H1 (cell line): Measurements from ENCODE around the gene PTPRG. TPM values are rescaled to one million over a fixed set of nuclear protein-coding genes. Genes with fewer than 3 reads are reported as not detected.

Source experiments
- CTCF ChIA-PET: fragments of 300-600 bp; sonication (Branson Sonifier 250); formaldehyde crosslinking; loops from one replicate; lab custom pipeline; 2021; ENCODE audit not compliant: partially characterized antibody; lab: Charles Lee
- POLR2A ChIA-PET: fragments of 300-600 bp; sonication (Branson Sonifier 250); formaldehyde crosslinking; loops from one replicate; lab custom pipeline; 2021; ENCODE audit warnings: inconsistent platforms; ENCODE audit not compliant: partially characterized antibody; lab: Charles Lee
- DNase-seq, 2 experiments: peaks; one replicate each; pipeline versions ENCODE4 v3.0.0 to v3.0.0-alpha.2; 2010 to 2022; ENCODE audit warnings: low spot score in 2 of 2, low read depth in 1 of 2, mixed read lengths in 1 of 2
- FAIRE-seq: peaks from 2 replicates; lab custom pipeline; 2011; peaks lifted over from hg19 to GRCh38; lab: Jason Lieb, UNC
- H2AFZ ChIP-seq: 2 replicates; pipeline ENCODE4 v1.8.1; 2012; ENCODE audit warnings: low read length, inconsistent platforms
- H2AK5ac ChIP-seq: 2 replicates; pipeline ENCODE4 v1.6.1; 2013; ENCODE audit warnings: low read depth, low read length
- H2BK120ac ChIP-seq: replicated peaks from 2 replicates; pipeline ENCODE3; 2013; ENCODE audit warnings: low read depth, low read length, inconsistent platforms
- H2BK12ac ChIP-seq: 2 replicates; pipeline ENCODE4 v1.6.1; 2013; ENCODE audit warnings: low read depth, low read length
- H2BK15ac ChIP-seq: 2 replicates; pipeline ENCODE4 v1.6.1; 2013; ENCODE audit warnings: low read length
- H2BK20ac ChIP-seq: 2 replicates; pipeline ENCODE4 v1.6.1; 2013; ENCODE audit warnings: low read length
- H2BK5ac ChIP-seq: 2 replicates; pipeline ENCODE4 v1.6.1; 2013; ENCODE audit warnings: low read depth, low read length
- H3K14ac ChIP-seq: 2 replicates; pipeline ENCODE4 v1.6.1; 2013; ENCODE audit warnings: inconsistent platforms; ENCODE audit not compliant: insufficient read length
- H3K18ac ChIP-seq: 2 replicates; pipeline ENCODE4 v1.6.1; 2013; ENCODE audit warnings: low read length; ENCODE audit errors: extremely low read depth
- H3K23ac ChIP-seq: 2 replicates; pipeline ENCODE4 v1.6.1; 2013; ENCODE audit warnings: inconsistent platforms; ENCODE audit not compliant: insufficient read length
- H3K23me2 ChIP-seq: 2 replicates; pipeline ENCODE4 v1.6.1; 2013; ENCODE audit warnings: low read depth, low read length
- H3K27ac ChIP-seq: 2 replicates; pipeline ENCODE4 v1.6.1; 2011; ENCODE audit warnings: low read depth, low read length, inconsistent platforms
- H3K27me3 ChIP-seq, 4 experiments: replicated peaks in 1 of 4; 1 replicate in 1 of 4; 2 replicates in 3 of 4; pipeline versions ENCODE4 v1.6.1 to v1.8.1; 2011 to 2013; ENCODE audit warnings: low read length in 3 of 4, mild to moderate bottlenecking in 3 of 4, inconsistent platforms in 2 of 4, mixed read lengths in 2 of 4, moderate library complexity in 1 of 4; ENCODE audit not compliant: control insufficient read depth in 3 of 4, insufficient read depth in 3 of 4; ENCODE audit errors: extremely low read depth in 1 of 4
- H3K36me3 ChIP-seq, 4 experiments: 2 replicates each; pipeline versions ENCODE4 v1.6.1 to v1.8.1; 2011 to 2013; ENCODE audit warnings: mild to moderate bottlenecking in 4 of 4, low read length in 3 of 4, moderate library complexity in 2 of 4, control low read depth in 1 of 4, inconsistent platforms in 1 of 4; ENCODE audit not compliant: insufficient read depth in 4 of 4, control insufficient read depth in 2 of 4
- H3K4ac ChIP-seq: replicated peaks from 2 replicates; pipeline ENCODE3; 2013; ENCODE audit warnings: low read length, low read depth, mixed read lengths, inconsistent platforms; ENCODE audit not compliant: insufficient read length
- H3K4me1 ChIP-seq, 4 experiments: replicated peaks in 1 of 4; 1 replicate in 1 of 4; 2 replicates in 3 of 4; pipeline versions ENCODE4 v1.6.1 to v1.8.1; 2011 to 2013; ENCODE audit warnings: low read length in 3 of 4, inconsistent platforms in 2 of 4, mixed read lengths in 1 of 4; ENCODE audit not compliant: insufficient read depth in 4 of 4, control insufficient read depth in 3 of 4
- H3K4me2 ChIP-seq, 2 experiments: 2 replicates each; pipeline versions ENCODE4 v1.6.1 to v1.8.1; 2011 to 2013; ENCODE audit warnings: low read depth in 2 of 2, low read length in 2 of 2, control low read depth in 1 of 2, inconsistent platforms in 1 of 2, mild to moderate bottlenecking in 1 of 2; ENCODE audit not compliant: insufficient read depth in 1 of 2
- H3K4me3 ChIP-seq, 4 experiments: fragments of 200-600, 300-600 bp in 1 of 4; sonication (generic), shearing (Covaris generic), sonication (Bioruptor Twin) in 1 of 4; 2 replicates each; pipeline versions ENCODE4 v1.5.1 to v1.8.1; 2011 to 2016; ENCODE audit warnings: low read length in 4 of 4, low read depth in 3 of 4, control low read depth in 2 of 4, inconsistent platforms in 2 of 4, mild to moderate bottlenecking in 2 of 4, mixed read lengths in 1 of 4, moderate library complexity in 1 of 4; ENCODE audit not compliant: insufficient read depth in 2 of 4; ENCODE audit errors: extremely low read depth in 1 of 4
- H3K56ac ChIP-seq: replicated peaks from 2 replicates; pipeline ENCODE3; 2013; ENCODE audit warnings: low read depth, mild to moderate bottlenecking, mixed read lengths, low read length, inconsistent platforms; ENCODE audit not compliant: insufficient read length
- H3K79me1 ChIP-seq: 2 replicates; pipeline ENCODE4 v1.6.1; 2013; ENCODE audit warnings: low read depth, low read length, control low read depth
- H3K79me2 ChIP-seq, 2 experiments: 2 replicates each; pipeline versions ENCODE4 v1.6.1 to v1.8.1; 2012 to 2013; ENCODE audit warnings: low read length in 2 of 2, mild to moderate bottlenecking in 2 of 2, inconsistent platforms in 1 of 2; ENCODE audit not compliant: insufficient read depth in 2 of 2, control insufficient read depth in 1 of 2
- H3K9ac ChIP-seq, 4 experiments: replicated peaks in 1 of 4; 1 replicate in 1 of 4; 2 replicates in 3 of 4; pipeline versions ENCODE4 v1.6.1 to v1.8.1; 2011 to 2013; ENCODE audit warnings: low read depth in 3 of 4, low read length in 3 of 4, control low read depth in 2 of 4, mild to moderate bottlenecking in 2 of 4, moderate library complexity in 2 of 4, inconsistent platforms in 1 of 4; ENCODE audit errors: extremely low read depth in 1 of 4
- H3K9me3 ChIP-seq, 2 experiments: 2 replicates each; pipeline versions ENCODE4 v1.6.1 to v1.8.1; 2012 to 2013; ENCODE audit warnings: mild to moderate bottlenecking in 2 of 2, moderate library complexity in 2 of 2, control low read depth in 1 of 2, inconsistent platforms in 1 of 2, low read depth in 1 of 2, low read length in 1 of 2, mixed read lengths in 1 of 2; ENCODE audit not compliant: insufficient read depth in 2 of 2
- H4K20me1 ChIP-seq, 2 experiments: replicated peaks in 1 of 2; 2 replicates each; pipeline versions ENCODE3 to v1.8.1; 2011 to 2013; ENCODE audit warnings: inconsistent platforms in 2 of 2, low read length in 2 of 2, mild to moderate bottlenecking in 1 of 2; ENCODE audit not compliant: insufficient read depth in 2 of 2, control insufficient read depth in 1 of 2
- H4K5ac ChIP-seq: 2 replicates; pipeline ENCODE4 v1.6.1; 2013; ENCODE audit warnings: low read length, low read depth, mixed read lengths, inconsistent platforms; ENCODE audit not compliant: insufficient read length
- H4K8ac ChIP-seq: 2 replicates; pipeline ENCODE4 v1.8.0; 2013; ENCODE audit warnings: mild to moderate bottlenecking, moderate library complexity, low read length, inconsistent platforms; ENCODE audit not compliant: insufficient read depth; ENCODE audit errors: extremely low read depth
- H4K91ac ChIP-seq: replicated peaks from 2 replicates; pipeline ENCODE3; 2013; ENCODE audit warnings: low read length, mixed read lengths, inconsistent platforms; ENCODE audit not compliant: insufficient read length
- SRF ChIP-seq: IDR thresholded peaks from 2 replicates; pipeline ENCODE4 v1.6.1; 2011; ENCODE audit warnings: mild to moderate bottlenecking, low read depth, low read length, moderate library complexity
- WGBS, 2 experiments: shearing (Covaris generic) in 1 of 2; methylation state at CpG; one replicate each; pipeline versions ENCODE4 v1.1.6 to v1.1.7; 2013 to 2015; ENCODE audit warnings: low lambda C conversion rate in 2 of 2, mixed read lengths in 2 of 2, inconsistent platforms in 1 of 2, low coverage in 1 of 2, missing lambda C conversion rate in 1 of 2; ENCODE audit not compliant: insufficient replicate concordance in 2 of 2, insufficient coverage in 1 of 2, insufficient read length in 1 of 2; ENCODE audit errors: extremely low coverage in 1 of 2, missing lambda C conversion rate in 1 of 2; 5-methylcytosine and 5-hydroxymethylcytosine counted together
- polyA plus RNA-seq, 7 experiments: library from polyadenylated mRNA; depleted of rRNA in 3 of 7; stranded (reverse) in 5 of 7; unstranded in 2 of 7; fragments of >200 nt in 5 of 7; fragments of 200-250 nt in 2 of 7; gene quantifications; 1 replicate in 5 of 7; 2 replicates in 1 of 7; 4 replicates in 1 of 7; pipeline versions ENCODE4 v1.2.1 to v1.2.3, GENCODE V29; 2011 to 2013; ENCODE audit warnings: missing spikeins in 2 of 7, mixed read lengths in 2 of 7
- total RNA-seq: library from RNA; stranded (reverse); fragmentation: NEBNext Ultra II Directional; extraction: Animal tissue kit (Norgen Biotek cat#: 25700); gene quantifications from 2 replicates; pipeline ENCODE4 v1.2.1, GENCODE V29; 2021

The PTPRG gene
- total and polyA plus RNA-seq, 2 of the 8 experiments (the other 6 are each of a cell fraction or from before 2014, with no cell fraction given) = 23.3 to 96.2 TPM

GRCh38 chr3:61875976-61876671, 314.8 kb downstream of the PTPRG start:
- no peaks in the 10 kb centered on the region for H3K36me3 ChIP-seq
- FAIRE-seq = no peak
- WGBS, 2 experiments = 83% methylated on average over 4 of the region's 4 CpGs; no CpG with 5 or more reads in 1 of the 2 experiments
- H4K20me1 ChIP-seq = peaks cover 1 to 3% of the 10 kb centered on the region in 2 experiments
- no peak overlapping the region for H4K8ac ChIP-seq
- H3K23ac ChIP-seq = no peak overlapping the region
- H3K79me2 ChIP-seq = peaks cover 0 to 91% of the 10 kb centered on the region in 2 experiments; a peak in 3 of 4 replicates
- no peak overlapping the region for H3K27ac ChIP-seq
- no peak overlapping the region for H2BK120ac ChIP-seq
- H3K4me2 ChIP-seq = peak overlapping the region in 1 of 2 experiments; percentile 55; a peak in 1 of 4 replicates
- H3K4me1 ChIP-seq = peaks cover 7 to 53% (median 38%) of the 10 kb centered on the region in 4 experiments
- no peak for DNase-seq
- CTCF ChIA-PET = interaction anchor here (1.3 to 1.4 kb wide), 3 partner anchors 11 to 60 kb away, joined by 3 to 6 read pairs (median 3); no protein-coding TSS in a partner anchor
- no peaks in the 10 kb centered on the region for H3K23me2 ChIP-seq
- no peak overlapping the region for H2BK5ac ChIP-seq
- no peak overlapping the region for H4K5ac ChIP-seq
- H3K56ac ChIP-seq = no peak overlapping the region
- H3K4ac ChIP-seq = no peak overlapping the region
- no peak overlapping the region for H3K4me3 ChIP-seq
- no peak overlapping the region for H2AK5ac ChIP-seq
- no peak overlapping the region for H2AFZ ChIP-seq
- no peak overlapping the region for H2BK12ac ChIP-seq
- H3K27me3 ChIP-seq = no peaks in the 10 kb centered on the region
- H3K9ac ChIP-seq = no peak overlapping the region
- no peak overlapping the region for H4K91ac ChIP-seq
- no peak for TF ChIP-seq SRF
- H3K14ac ChIP-seq = no peak overlapping the region
- H2BK20ac ChIP-seq = no peak overlapping the region
- H3K9me3 ChIP-seq = no peaks in the 10 kb centered on the region
- POLR2A ChIA-PET = interaction anchor here (1.4 kb wide), 1 partner anchor 315 kb away, joined by 4 read pairs; the partner anchor contains the start of gene PTPRG
- H3K18ac ChIP-seq = no peak overlapping the region
- H3K79me1 ChIP-seq = no peaks in the 10 kb centered on the region
- no peak overlapping the region for H2BK15ac ChIP-seq
